ENCODE results near the gene RPTOR. TPM values are rescaled to one million over a fixed set of nuclear protein-coding genes. Genes with fewer than 3 reads are reported as not detected.

RPTOR gene
- total RNA-seq, 1 experiment from 2014 or later: 30.6 TPM

GRCh38 chr17:80930335-80931279, 386.0 kb downstream of the RPTOR start:
- H3K27ac ChIP-seq (ENCODE audit: low read length): no peak overlapping the region

GRCh38 chr17:80931421-80932265, 387.0 kb downstream of the RPTOR start:
- DNase-seq: no peak
- Histone ChIP-seq H3K4me1 (ENCODE audit: low read length) (no peaks in the 10 kb centered on the region), H4K20me1 (ENCODE audit: insufficient read depth, low read depth, low read length) (no peaks in the 10 kb centered on the region), H3K4me2 (ENCODE audit: low read depth, low read length, poor library complexity, severe bottlenecking) (no peak overlapping the region), H3K9me3 (ENCODE audit: low read length) (no peaks in the 10 kb centered on the region), H3K79me2 (ENCODE audit: low read length) (no peaks in the 10 kb centered on the region), H3K4me3 (ENCODE audit: low read length) (no peak overlapping the region), H3K36me3 (ENCODE audit: insufficient read depth, low read length) (no peaks in the 10 kb centered on the region), H2AFZ (ENCODE audit: low read length) (no peak overlapping the region), H3K27me3 (ENCODE audit: low read length) (no peaks in the 10 kb centered on the region), H3K27ac (ENCODE audit: low read length) (no peak overlapping the region), H3K9me2 (replicated peaks; ENCODE audit: insufficient read depth, low read length) (no peaks in the 10 kb centered on the region), H3K9ac (ENCODE audit: low read length) (no peak overlapping the region)

More at GRCh38 chr17:80930335-80931279, 386.0 kb downstream of the RPTOR start:
- H3K4me1 ChIP-seq (ENCODE audit: low read length): no peaks in the 10 kb centered on the region
- no peak overlapping the region for H3K9ac ChIP-seq (ENCODE audit: low read length)
- no peaks in the 10 kb centered on the region for H3K27me3 ChIP-seq (ENCODE audit: low read length)
- H3K4me3 ChIP-seq (ENCODE audit: low read length): no peak overlapping the region
- no peak overlapping the region for H3K4me2 ChIP-seq (ENCODE audit: low read depth, low read length, poor library complexity, severe bottlenecking)
- H3K79me2 ChIP-seq (ENCODE audit: low read length): no peaks in the 10 kb centered on the region
- no peaks in the 10 kb centered on the region for H3K9me3 ChIP-seq (ENCODE audit: low read length)
- no peak for DNase-seq
- no peaks in the 10 kb centered on the region for H3K36me3 ChIP-seq (ENCODE audit: insufficient read depth, low read length)
- H4K20me1 ChIP-seq (ENCODE audit: insufficient read depth, low read depth, low read length): no peaks in the 10 kb centered on the region
- no peak overlapping the region for H2AFZ ChIP-seq (ENCODE audit: low read length)
- no peaks in the 10 kb centered on the region for H3K9me2 ChIP-seq (replicated peaks; ENCODE audit: insufficient read depth, low read length)

- no peak overlapping the region for H3K4me2 ChIP-seq (ENCODE audit: low read depth, low read length, poor library complexity, severe bottlenecking)
These were observed 390.9 kb downstream of the RPTOR start for GRCh38 chr17:80935526-80935925.

GRCh38 chr17:80936218-80936617, 391.6 kb downstream of the RPTOR start:
- no peaks in the 10 kb centered on the region for H3K9me3 ChIP-seq (ENCODE audit: low read length)
- no peak overlapping the region for H3K9ac ChIP-seq (ENCODE audit: low read length)
- H3K79me2 ChIP-seq (ENCODE audit: low read length): no peaks in the 10 kb centered on the region
- no peaks in the 10 kb centered on the region for H3K36me3 ChIP-seq (ENCODE audit: insufficient read depth, low read length)
- H3K4me3 ChIP-seq (ENCODE audit: low read length): no peak overlapping the region
- H2AFZ ChIP-seq (ENCODE audit: low read length): no peak overlapping the region
- H3K27ac ChIP-seq (ENCODE audit: low read length): no peak overlapping the region
- no peak overlapping the region for H3K4me2 ChIP-seq (ENCODE audit: low read depth, low read length, poor library complexity, severe bottlenecking)
- DNase-seq: no peak
- H3K9me2 ChIP-seq (replicated peaks; ENCODE audit: insufficient read depth, low read length): no peaks in the 10 kb centered on the region
- no peaks in the 10 kb centered on the region for H3K27me3 ChIP-seq (ENCODE audit: low read length)
- H4K20me1 ChIP-seq (ENCODE audit: insufficient read depth, low read depth, low read length): no peaks in the 10 kb centered on the region
- H3K4me1 ChIP-seq (ENCODE audit: low read length): no peaks in the 10 kb centered on the region

More at GRCh38 chr17:80935526-80935925, 390.9 kb downstream of the RPTOR start:
- Histone ChIP-seq H3K27me3 (ENCODE audit: low read length) (no peaks in the 10 kb centered on the region), H3K79me2 (ENCODE audit: low read length) (no peaks in the 10 kb centered on the region), H3K27ac (ENCODE audit: low read length) (no peak overlapping the region), H3K36me3 (ENCODE audit: insufficient read depth, low read length) (no peaks in the 10 kb centered on the region), H3K9me2 (replicated peaks; ENCODE audit: insufficient read depth, low read length) (no peaks in the 10 kb centered on the region), H3K4me3 (ENCODE audit: low read length) (no peak overlapping the region), H2AFZ (ENCODE audit: low read length) (no peak overlapping the region), H3K9me3 (ENCODE audit: low read length) (no peaks in the 10 kb centered on the region), H3K9ac (ENCODE audit: low read length) (no peak overlapping the region), H3K4me1 (ENCODE audit: low read length) (no peaks in the 10 kb centered on the region), H4K20me1 (ENCODE audit: insufficient read depth, low read depth, low read length) (no peaks in the 10 kb centered on the region)
- no peak for DNase-seq

- Histone ChIP-seq H2AFZ (ENCODE audit: low read length) (no peak overlapping the region), H3K9me2 (replicated peaks; ENCODE audit: insufficient read depth, low read length) (no peaks in the 10 kb centered on the region), H3K27me3 (ENCODE audit: low read length) (no peaks in the 10 kb centered on the region), H3K27ac (ENCODE audit: low read length) (no peak overlapping the region), H3K9me3 (ENCODE audit: low read length) (no peaks in the 10 kb centered on the region), H4K20me1 (ENCODE audit: insufficient read depth, low read depth, low read length) (no peaks in the 10 kb centered on the region), H3K4me1 (ENCODE audit: low read length) (no peaks in the 10 kb centered on the region), H3K4me3 (ENCODE audit: low read length) (no peak overlapping the region), H3K4me2 (ENCODE audit: low read depth, low read length, poor library complexity, severe bottlenecking) (no peak overlapping the region), H3K79me2 (ENCODE audit: low read length) (no peaks in the 10 kb centered on the region), H3K9ac (ENCODE audit: low read length) (no peak overlapping the region), H3K36me3 (ENCODE audit: insufficient read depth, low read length) (no peaks in the 10 kb centered on the region)
- no peak for DNase-seq
These were observed 392.1 kb downstream of the RPTOR start for GRCh38 chr17:80936723-80937122.

- H4K20me1 ChIP-seq (ENCODE audit: insufficient read depth, low read depth, low read length): no peaks in the 10 kb centered on the region
- no peak for DNase-seq
- no peak overlapping the region for H3K27ac ChIP-seq (ENCODE audit: low read length)
These were observed 393.1 kb downstream of the RPTOR start for GRCh38 chr17:80937462-80938381.

GRCh38 chr17:80938556-80938955, 393.9 kb downstream of the RPTOR start:
- H3K4me2 ChIP-seq (ENCODE audit: low read depth, low read length, poor library complexity, severe bottlenecking): no peak overlapping the region

More at GRCh38 chr17:80937462-80938381, 393.1 kb downstream of the RPTOR start:
- Histone ChIP-seq H3K27me3 (ENCODE audit: low read length) (no peaks in the 10 kb centered on the region), H3K4me2 (ENCODE audit: low read depth, low read length, poor library complexity, severe bottlenecking) (no peak overlapping the region), H2AFZ (ENCODE audit: low read length) (no peak overlapping the region), H3K79me2 (ENCODE audit: low read length) (no peaks in the 10 kb centered on the region), H3K9me3 (ENCODE audit: low read length) (no peaks in the 10 kb centered on the region), H3K4me3 (ENCODE audit: low read length) (no peak overlapping the region), H3K4me1 (ENCODE audit: low read length) (no peaks in the 10 kb centered on the region), H3K9me2 (replicated peaks; ENCODE audit: insufficient read depth, low read length) (no peaks in the 10 kb centered on the region), H3K36me3 (ENCODE audit: insufficient read depth, low read length) (no peaks in the 10 kb centered on the region), H3K9ac (ENCODE audit: low read length) (no peak overlapping the region)

More at GRCh38 chr17:80938556-80938955, 393.9 kb downstream of the RPTOR start:
- H3K9ac ChIP-seq (ENCODE audit: low read length): no peak overlapping the region
- no peaks in the 10 kb centered on the region for H3K79me2 ChIP-seq (ENCODE audit: low read length)
- no peak overlapping the region for H3K4me3 ChIP-seq (ENCODE audit: low read length)
- H3K27ac ChIP-seq (ENCODE audit: low read length): no peak overlapping the region
- H4K20me1 ChIP-seq (ENCODE audit: insufficient read depth, low read depth, low read length): no peaks in the 10 kb centered on the region
- no peaks in the 10 kb centered on the region for H3K4me1 ChIP-seq (ENCODE audit: low read length)
- DNase-seq: no peak
- H3K9me3 ChIP-seq (ENCODE audit: low read length): no peaks in the 10 kb centered on the region
- no peaks in the 10 kb centered on the region for H3K36me3 ChIP-seq (ENCODE audit: insufficient read depth, low read length)
- no peaks in the 10 kb centered on the region for H3K27me3 ChIP-seq (ENCODE audit: low read length)
- no peaks in the 10 kb centered on the region for H3K9me2 ChIP-seq (replicated peaks; ENCODE audit: insufficient read depth, low read length)
- H2AFZ ChIP-seq (ENCODE audit: low read length): no peak overlapping the region

Measured in Karpas-422 (cell line).